Mesenchymal stem cell (in vitro differentiated cells and primary cell): ENCODE measurements around the gene TSPO2.

Experiments used
- DNase-seq: peaks from one replicate; pipeline ENCODE4 v3.0.0-alpha.2; 2013
- H2AFZ ChIP-seq: one replicate; pipeline ENCODE4 v1.6.1; 2013; ENCODE audit warnings: low read depth, mild to moderate bottlenecking, control low read depth, inconsistent platforms, low read length, moderate library complexity
- H2AK5ac ChIP-seq: 2 replicates; pipeline ENCODE4 v1.6.1; 2013; ENCODE audit warnings: low read length, moderate library complexity, mild to moderate bottlenecking, inconsistent platforms; ENCODE audit not compliant: severe bottlenecking
- H2BK120ac ChIP-seq: one replicate; pipeline ENCODE4 v1.6.1; 2013; ENCODE audit warnings: low read depth, mild to moderate bottlenecking, inconsistent platforms, low read length, moderate library complexity
- H2BK12ac ChIP-seq, 2 experiments: one replicate each; pipeline ENCODE4 v1.6.1; 2013; ENCODE audit warnings: inconsistent platforms in 2 of 2, low read length in 2 of 2, mild to moderate bottlenecking in 2 of 2, moderate library complexity in 2 of 2, control low read depth in 1 of 2
- H2BK15ac ChIP-seq: one replicate; pipeline ENCODE4 v1.6.1; 2013; ENCODE audit warnings: mild to moderate bottlenecking, low read depth, inconsistent platforms; ENCODE audit not compliant: poor library complexity, severe bottlenecking
- H2BK5ac ChIP-seq: 2 replicates; pipeline ENCODE4 v1.6.1; 2013; ENCODE audit warnings: low read depth, mild to moderate bottlenecking, low read length, control low read depth, inconsistent platforms; ENCODE audit not compliant: poor library complexity, severe bottlenecking
- H3K14ac ChIP-seq, 2 experiments: one replicate each; pipeline ENCODE4 v1.6.1; 2013; ENCODE audit warnings: inconsistent platforms in 2 of 2, low read length in 2 of 2, control low read depth in 1 of 2, mild to moderate bottlenecking in 1 of 2, moderate library complexity in 1 of 2
- H3K18ac ChIP-seq, 2 experiments: one replicate each; pipeline ENCODE4 v1.6.1; 2013; ENCODE audit warnings: inconsistent platforms in 2 of 2, low read length in 2 of 2, control low read depth in 1 of 2, low read depth in 1 of 2, mild to moderate bottlenecking in 1 of 2
- H3K23ac ChIP-seq, 2 experiments: one replicate each; pipeline ENCODE4 v1.6.1; 2013; ENCODE audit warnings: inconsistent platforms in 2 of 2, low read length in 2 of 2, mild to moderate bottlenecking in 2 of 2, moderate library complexity in 2 of 2, control low read depth in 1 of 2
- H3K27ac ChIP-seq: 2 replicates; pipeline ENCODE4 v1.5.1; 2013; ENCODE audit warnings: mild to moderate bottlenecking, moderate library complexity, low read length, control low read depth, inconsistent platforms; ENCODE audit not compliant: poor library complexity, severe bottlenecking
- H3K27me3 ChIP-seq, 2 experiments: 2 replicates each; pipeline versions ENCODE4 v1.6.1 to v1.7.0; 2013; ENCODE audit warnings: low read length in 2 of 2, mild to moderate bottlenecking in 2 of 2, moderate library complexity in 2 of 2, control low read depth in 1 of 2, inconsistent platforms in 1 of 2; ENCODE audit not compliant: control insufficient read depth in 1 of 2, insufficient read depth in 1 of 2
- H3K36me3 ChIP-seq, 2 experiments: 2 replicates each; pipeline versions ENCODE4 v1.6.1 to v1.7.0; 2013; ENCODE audit warnings: low read length in 2 of 2, control low read depth in 1 of 2, inconsistent platforms in 1 of 2, low read depth in 1 of 2, mild to moderate bottlenecking in 1 of 2; ENCODE audit not compliant: insufficient read depth in 2 of 2, control insufficient read depth in 1 of 2
- H3K4ac ChIP-seq, 2 experiments: one replicate each; pipeline ENCODE4 v1.6.1; 2013; ENCODE audit warnings: inconsistent platforms in 2 of 2, low read length in 2 of 2, mild to moderate bottlenecking in 2 of 2, moderate library complexity in 2 of 2, control low read depth in 1 of 2, low read depth in 1 of 2
- H3K4me1 ChIP-seq: 2 replicates; pipeline ENCODE4 v1.6.1; 2013; ENCODE audit warnings: low read depth, low read length, control low read depth; ENCODE audit not compliant: control insufficient read depth, insufficient read depth
- H3K4me2 ChIP-seq: 2 replicates; pipeline ENCODE4 v1.6.1; 2013; ENCODE audit warnings: low read length, mild to moderate bottlenecking, inconsistent platforms; ENCODE audit not compliant: poor library complexity, severe bottlenecking
- H3K4me3 ChIP-seq, 2 experiments: 2 replicates each; pipeline versions ENCODE4 v1.5.1 to v1.7.0; 2013; ENCODE audit warnings: low read length in 2 of 2, mild to moderate bottlenecking in 2 of 2, control low read depth in 1 of 2, low read depth in 1 of 2; ENCODE audit not compliant: insufficient read depth in 1 of 2
- H3K79me1 ChIP-seq: replicated peaks from 2 replicates; pipeline ENCODE4 v1.6.1; 2013; ENCODE audit warnings: mild to moderate bottlenecking, control low read depth, low read length, inconsistent platforms; ENCODE audit not compliant: poor library complexity, severe bottlenecking
- H3K9ac ChIP-seq: 2 replicates; pipeline ENCODE4 v1.7.0; 2013; ENCODE audit warnings: mild to moderate bottlenecking, low read length, moderate library complexity
- H3K9me3 ChIP-seq: 2 replicates; pipeline ENCODE4 v1.7.0; 2013; ENCODE audit warnings: mild to moderate bottlenecking, low read length; ENCODE audit not compliant: control insufficient read depth
- H4K8ac ChIP-seq: one replicate; pipeline ENCODE4 v1.6.1; 2013; ENCODE audit warnings: inconsistent platforms, mild to moderate bottlenecking, low read length, moderate library complexity
- H4K91ac ChIP-seq: one replicate; pipeline ENCODE4 v1.6.1; 2013; ENCODE audit warnings: mild to moderate bottlenecking, low read length, inconsistent platforms
- WGBS: methylation state at CpG from one replicate; pipeline ENCODE4 v1.1.7; 2013; ENCODE audit warnings: mixed read lengths; 5-methylcytosine and 5-hydroxymethylcytosine counted together

The TSPO2 gene

GRCh38 chr6:41073968-41074691 lies 31.9 kb downstream of the TSPO2 start:
- Histone ChIP-seq H2BK120ac (no peak overlapping the region), H3K23ac (no peak overlapping the region), H2BK15ac (no peak overlapping the region), H2BK5ac (no peak overlapping the region), H4K8ac (peak overlapping the region; percentile 66), H3K4me2 (peak overlapping the region; percentile 61), H3K14ac (peak overlapping the region in 1 of 2 experiments; percentile 81), H2AFZ (no peak overlapping the region), H3K9ac (peak overlapping the region; percentile 96), H3K36me3 (peaks cover 0 to 20% of the 10 kb centered on the region in 2 experiments), H3K4me3 (peak overlapping the region; percentile 85 to 88), H2AK5ac (no peak overlapping the region), H3K9me3 (no peaks in the 10 kb centered on the region), H3K27me3 (no peaks in the 10 kb centered on the region), H2BK12ac (peak overlapping the region in 1 of 2 experiments; percentile 15), H3K4me1 (no peaks in the 10 kb centered on the region), H3K79me1 (peaks cover 11% of the 10 kb centered on the region), H3K18ac (peak overlapping the region; percentile 37 to 92), H3K27ac (peak overlapping the region; percentile 87), H3K4ac (peak overlapping the region in 1 of 2 experiments; percentile 90), H4K91ac (no peak overlapping the region)
- peak; percentile 58 for DNase-seq
- WGBS = 13% methylated on average over 8 of the region's 11 CpGs

- no peaks in the 10 kb centered on the region for H3K9me3 ChIP-seq
- no peak overlapping the region for H2AFZ ChIP-seq
- no peak overlapping the region for H3K23ac ChIP-seq
- no peak for DNase-seq
- H2BK120ac ChIP-seq = no peak overlapping the region
- H3K27me3 ChIP-seq = no peaks in the 10 kb centered on the region
- peak overlapping the region in 1 of 2 experiments; percentile 88 for H3K4me3 ChIP-seq
- no peak overlapping the region for H2BK12ac ChIP-seq
- peaks cover 7% of the 10 kb centered on the region for H3K79me1 ChIP-seq
- no peak overlapping the region for H4K8ac ChIP-seq
- 61% methylated on average over 7 of the region's 11 CpGs for WGBS
- no peak overlapping the region for H2BK15ac ChIP-seq
- peak overlapping the region; percentile 61 for H3K4me2 ChIP-seq
- H3K36me3 ChIP-seq = peaks cover 2 to 20% of the 10 kb centered on the region in 2 experiments
- no peak overlapping the region for H3K14ac ChIP-seq
- H2BK5ac ChIP-seq = no peak overlapping the region
- no peak overlapping the region for H3K4ac ChIP-seq
- no peaks in the 10 kb centered on the region for H3K4me1 ChIP-seq
- H3K18ac ChIP-seq = no peak overlapping the region
- H3K9ac ChIP-seq = peak overlapping the region; percentile 96
- no peak overlapping the region for H3K27ac ChIP-seq
- no peak overlapping the region for H2AK5ac ChIP-seq
- H4K91ac ChIP-seq = no peak overlapping the region
Observed at GRCh38 chr6:41074692-41075436, 32.6 kb downstream of the TSPO2 start.

DNA sequence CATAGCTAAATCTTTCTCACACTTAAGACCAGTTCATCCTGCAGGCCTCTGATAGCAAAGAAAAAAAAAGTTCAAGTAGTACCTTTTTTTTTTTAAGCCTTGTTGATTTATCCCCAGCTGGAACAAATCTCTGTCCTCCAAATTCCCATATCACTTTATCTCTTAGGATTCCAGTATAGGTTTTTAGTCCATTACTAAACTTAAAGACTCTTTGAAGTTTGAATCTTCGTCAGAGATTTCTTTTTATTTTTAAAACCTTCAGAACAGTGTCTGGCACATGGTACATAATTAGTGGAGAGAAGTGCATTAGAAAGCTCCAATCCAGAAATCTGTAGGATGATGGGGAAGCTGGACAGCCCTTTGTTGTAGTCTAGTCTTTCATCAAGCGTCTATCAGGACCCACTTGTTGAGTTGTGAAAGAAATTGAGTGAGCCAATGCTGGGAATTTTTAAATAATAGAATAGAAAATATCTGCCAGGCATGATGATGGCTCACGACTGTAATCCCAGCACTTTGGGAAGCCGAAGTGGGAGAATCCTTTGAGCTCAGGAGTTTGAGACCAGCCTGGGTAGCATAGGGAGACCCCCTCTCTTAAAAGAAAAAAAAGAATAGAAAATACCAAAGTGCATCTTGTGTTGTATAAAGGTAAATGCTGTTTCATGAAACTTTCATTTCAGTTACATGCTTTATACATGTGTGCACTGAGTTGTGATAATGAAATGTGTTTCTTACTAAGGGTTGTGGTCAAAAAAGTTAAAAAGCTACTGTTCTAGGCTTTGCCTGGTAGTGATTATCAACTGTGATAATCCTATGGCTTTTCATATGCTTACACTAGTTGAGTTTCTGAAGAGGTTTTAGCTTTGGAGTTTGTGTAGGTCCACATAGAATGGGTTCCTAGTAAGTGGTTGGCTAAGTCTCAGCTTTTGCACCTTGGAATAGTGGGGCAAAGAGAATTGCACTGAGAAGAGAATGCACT lies 33.7 kb downstream of the TSPO2 start:
- Histone ChIP-seq H2BK5ac (no peak overlapping the region), H3K79me1 (peaks cover 12% of the 10 kb centered on the region), H3K4me3 (no peak overlapping the region), H4K8ac (no peak overlapping the region), H3K18ac (no peak overlapping the region), H2AFZ (no peak overlapping the region), H2BK15ac (no peak overlapping the region), H3K23ac (no peak overlapping the region), H3K14ac (no peak overlapping the region), H4K91ac (no peak overlapping the region), H3K9ac (peak overlapping the region; percentile 96), H3K4me1 (no peaks in the 10 kb centered on the region), H2BK12ac (no peak overlapping the region), H3K36me3 (peaks cover 8 to 24% of the 10 kb centered on the region in 2 experiments), H2AK5ac (no peak overlapping the region), H3K27me3 (no peaks in the 10 kb centered on the region), H3K4me2 (no peak overlapping the region), H3K27ac (no peak overlapping the region), H3K9me3 (no peaks in the 10 kb centered on the region), H3K4ac (no peak overlapping the region), H2BK120ac (no peak overlapping the region)
- 100% methylated on average over 4 of the region's 4 CpGs for WGBS
- no peak for DNase-seq
